AG10803 (cell line): ENCODE data around the gene SWT1.

Source experiments
- DNase-seq: peaks from one replicate; pipeline ENCODE4 v3.0.0; 2010; ENCODE audit warnings: low read depth
- H3K4me3 ChIP-seq: 2 replicates; pipeline ENCODE4 v1.5.1; 2011; ENCODE audit warnings: mild to moderate bottlenecking, low read length, control low read depth
- CTCF ChIP-seq: conservative IDR thresholded peaks from 2 replicates; pipeline ENCODE4 v1.5.1; 2011; ENCODE audit warnings: mild to moderate bottlenecking, low read length, control low read depth, inconsistent platforms

Gene SWT1

GRCh38 chr1:185260611-185261010 lies 103.6 kb downstream of the SWT1 start:
- no peak overlapping the region for H3K4me3 ChIP-seq
- no peak for DNase-seq
- no peak for TF ChIP-seq CTCF

DNA sequence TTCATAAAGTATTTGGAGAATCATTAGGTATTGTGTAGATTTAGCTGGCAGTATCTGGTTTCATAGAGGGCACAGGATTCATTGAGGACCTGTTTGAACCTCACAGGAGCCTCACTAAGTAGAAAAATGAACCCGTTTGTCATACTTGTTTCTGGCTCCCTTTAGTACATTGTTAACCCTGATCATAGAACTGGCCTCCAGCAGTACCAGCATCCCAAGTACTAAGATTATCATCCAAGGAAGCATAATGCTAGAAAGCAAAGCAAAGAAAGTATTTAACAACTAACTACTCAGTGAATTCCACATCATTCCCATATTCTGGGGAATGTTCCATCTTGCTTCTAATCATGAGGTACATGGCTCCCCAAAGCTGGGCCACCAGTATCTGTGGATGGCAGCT lies 105.2 kb downstream of the SWT1 start:
- DNase-seq, result no peak
- TF ChIP-seq CTCF, result no peak
- no peak overlapping the region for H3K4me3 ChIP-seq

DNA sequence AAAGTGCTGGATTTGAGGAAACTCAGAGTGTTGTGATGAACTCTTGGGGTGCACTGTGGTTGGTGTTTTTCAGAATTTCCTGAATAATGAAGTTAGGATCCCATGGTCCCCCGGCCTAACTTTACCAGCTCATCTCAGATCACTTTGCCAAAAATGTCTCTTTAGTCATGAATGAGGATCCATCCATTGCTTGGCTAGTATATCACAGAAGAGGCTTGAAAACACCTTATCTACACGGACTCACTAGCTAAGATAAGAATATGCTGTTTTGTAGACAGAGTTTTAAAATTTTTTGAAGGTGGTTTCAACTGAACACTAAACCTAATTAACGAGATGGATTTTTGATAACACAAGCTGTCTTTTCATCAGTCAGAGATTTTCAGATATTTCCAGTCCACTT lies 106.3 kb downstream of the SWT1 start:
- no peak for DNase-seq
- TF ChIP-seq CTCF, result no peak

DNA sequence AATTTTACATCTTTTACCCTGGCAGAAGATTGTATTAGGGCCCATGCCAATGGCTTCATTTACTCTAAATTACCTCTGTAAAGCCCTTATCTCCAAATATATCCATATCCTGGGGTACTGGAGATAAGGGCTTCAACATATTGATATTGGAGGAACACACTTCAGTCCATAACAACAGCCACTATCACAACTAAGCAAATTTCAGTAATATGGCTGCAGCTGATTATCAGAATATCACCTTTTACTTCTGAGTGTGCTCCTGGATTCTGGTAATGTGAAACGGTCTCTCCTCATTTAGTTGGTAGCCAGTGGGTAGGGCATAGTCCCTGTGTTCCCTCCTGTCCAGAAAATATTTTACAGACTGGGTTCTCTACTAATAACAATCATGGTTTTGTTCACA lies 106.8 kb downstream of the SWT1 start:
- TF ChIP-seq CTCF, result no peak
- no peak for DNase-seq
- no peak overlapping the region for H3K4me3 ChIP-seq

More for the DNA sequence above, 106.3 kb downstream of the SWT1 start:
- H3K4me3 ChIP-seq, result no peak overlapping the region

GRCh38 chr1:185265314-185265713 lies 108.3 kb downstream of the SWT1 start:
- DNase-seq, result no peak
- no peak overlapping the region for H3K4me3 ChIP-seq
- no peak for TF ChIP-seq CTCF

DNA sequence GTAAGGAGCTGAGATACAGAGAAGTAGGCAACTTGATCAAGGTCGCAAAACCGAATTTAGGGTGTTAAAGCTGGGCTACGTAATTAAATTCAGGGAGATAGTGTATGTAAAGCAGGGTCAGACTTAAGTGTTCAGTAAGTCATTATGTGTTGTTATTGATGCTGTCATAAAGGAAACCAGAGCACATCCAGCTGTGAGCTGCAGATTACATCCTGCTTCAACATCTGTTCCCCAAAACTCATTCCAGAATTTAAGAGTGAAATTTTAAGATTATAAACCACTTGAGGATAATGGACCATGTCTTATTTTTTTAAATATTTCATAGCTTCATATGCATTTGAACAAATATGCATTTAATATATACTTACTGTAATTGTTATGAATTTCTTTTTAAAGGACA lies 110.3 kb downstream of the SWT1 start:
- no peak overlapping the region for H3K4me3 ChIP-seq
- no peak for DNase-seq
- no peak for TF ChIP-seq CTCF

- H3K4me3 ChIP-seq, result no peak overlapping the region
- TF ChIP-seq CTCF, result no peak
- DNase-seq, result no peak
Observed at GRCh38 chr1:185267701-185268100, 110.7 kb downstream of the SWT1 start.
